T-helper 1 cell (primary cell): ENCODE results near the gene ACBD5.

ENCODE experiments used
- DNase-seq, 5 donors: peaks; one replicate each; pipeline ENCODE4 v3.0.0-alpha.2; 2012 to 2020

Gene ACBD5

DNA sequence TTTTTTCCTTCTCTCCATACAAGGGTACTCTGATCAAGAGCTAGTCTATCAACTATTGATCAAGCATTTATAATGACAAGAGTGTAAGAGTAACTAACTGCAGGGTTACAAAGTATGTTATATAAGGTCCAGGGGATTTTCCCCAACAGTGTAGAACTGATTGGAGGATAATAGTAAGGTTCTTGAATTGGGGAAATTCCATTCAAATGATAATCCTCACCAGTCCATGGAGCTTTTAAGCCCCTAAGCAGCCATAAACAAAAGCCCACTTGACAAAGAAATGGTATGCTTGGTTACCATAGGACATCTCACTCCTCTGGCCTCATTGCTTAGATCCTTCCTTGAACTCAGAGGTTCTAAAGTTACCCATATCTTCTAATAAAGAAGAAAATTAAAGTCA, 94.7 kb downstream of the ACBD5 start:
- DNase-seq, result no peak
